ENCODE results near the gene CYTH1. TPM values are rescaled to one million over a fixed set of nuclear protein-coding genes. Genes with fewer than 3 reads are reported as not detected.

Gene CYTH1
- total RNA-seq, 1 experiment from 2014 or later = 20.0 TPM

DNA sequence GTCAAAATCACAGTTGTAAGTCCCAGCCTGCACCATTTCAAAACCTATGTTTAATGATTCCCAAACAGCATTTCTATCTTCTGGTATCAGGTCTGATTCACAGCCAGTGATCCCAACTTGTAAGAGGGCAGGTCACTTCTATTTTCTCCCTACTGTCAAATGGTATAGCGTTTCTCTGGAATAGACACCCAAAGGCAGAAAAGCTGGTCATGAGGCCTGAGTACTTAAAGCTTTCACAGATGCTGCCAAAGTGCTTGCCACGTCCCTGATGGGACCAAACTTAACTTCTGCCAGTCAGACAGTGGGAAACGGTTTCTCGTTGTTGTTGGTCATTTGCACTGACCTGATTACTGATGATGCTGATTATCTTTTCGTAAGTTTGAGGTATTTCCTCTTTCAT lies 43.4 kb downstream of the CYTH1 start:
- POLR2A ChIA-PET = interaction anchor here (0.7 kb wide), 1 partner anchor 8 kb away, joined by 3 read pairs; no protein-coding TSS in a partner anchor
- DNase-seq (ENCODE audit: low spot score) = no peak
- ATAC-seq = no peak
- no peaks in the 10 kb centered on the region for H3K27me3 Mint-ChIP-seq (ENCODE audit: low read depth)
- no peaks in the 10 kb centered on the region for H3K36me3 Mint-ChIP-seq
- no peak overlapping the region for H3K4me3 Mint-ChIP-seq
- no peaks in the 10 kb centered on the region for H3K9me3 Mint-ChIP-seq
- H3K27ac Mint-ChIP-seq = no peak overlapping the region
- TF ChIP-seq ATF1 (CRISPR knock-in tag; IDR thresholded peaks at IDR 0.05) (no peak), NR2C2 (CRISPR knock-in tag; IDR thresholded peaks at IDR 0.05) (no peak)
- TF ChIP-seq, protein P1, sequence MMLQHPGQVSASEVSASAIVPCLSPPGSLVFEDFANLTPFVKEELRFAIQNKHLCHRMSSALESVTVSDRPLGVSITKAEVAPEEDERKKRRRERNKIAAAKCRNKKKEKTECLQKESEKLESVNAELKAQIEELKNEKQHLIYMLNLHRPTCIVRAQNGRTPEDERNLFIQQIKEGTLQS (CRISPR knock-in tag; conservative IDR thresholded peaks at IDR 0.05) = no peak
- TF ChIP-seq, protein P2, sequence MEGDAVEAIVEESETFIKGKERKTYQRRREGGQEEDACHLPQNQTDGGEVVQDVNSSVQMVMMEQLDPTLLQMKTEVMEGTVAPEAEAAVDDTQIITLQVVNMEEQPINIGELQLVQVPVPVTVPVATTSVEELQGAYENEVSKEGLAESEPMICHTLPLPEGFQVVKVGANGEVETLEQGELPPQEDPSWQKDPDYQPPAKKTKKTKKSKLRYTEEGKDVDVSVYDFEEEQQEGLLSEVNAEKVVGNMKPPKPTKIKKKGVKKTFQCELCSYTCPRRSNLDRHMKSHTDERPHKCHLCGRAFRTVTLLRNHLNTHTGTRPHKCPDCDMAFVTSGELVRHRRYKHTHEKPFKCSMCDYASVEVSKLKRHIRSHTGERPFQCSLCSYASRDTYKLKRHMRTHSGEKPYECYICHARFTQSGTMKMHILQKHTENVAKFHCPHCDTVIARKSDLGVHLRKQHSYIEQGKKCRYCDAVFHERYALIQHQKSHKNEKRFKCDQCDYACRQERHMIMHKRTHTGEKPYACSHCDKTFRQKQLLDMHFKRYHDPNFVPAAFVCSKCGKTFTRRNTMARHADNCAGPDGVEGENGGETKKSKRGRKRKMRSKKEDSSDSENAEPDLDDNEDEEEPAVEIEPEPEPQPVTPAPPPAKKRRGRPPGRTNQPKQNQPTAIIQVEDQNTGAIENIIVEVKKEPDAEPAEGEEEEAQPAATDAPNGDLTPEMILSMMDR (IDR thresholded peaks at IDR 0.05) = no peak
- H3K4me1 Mint-ChIP-seq = peaks cover 31% of the 10 kb centered on the region
- CTCF ChIA-PET = no interaction called here

DNA sequence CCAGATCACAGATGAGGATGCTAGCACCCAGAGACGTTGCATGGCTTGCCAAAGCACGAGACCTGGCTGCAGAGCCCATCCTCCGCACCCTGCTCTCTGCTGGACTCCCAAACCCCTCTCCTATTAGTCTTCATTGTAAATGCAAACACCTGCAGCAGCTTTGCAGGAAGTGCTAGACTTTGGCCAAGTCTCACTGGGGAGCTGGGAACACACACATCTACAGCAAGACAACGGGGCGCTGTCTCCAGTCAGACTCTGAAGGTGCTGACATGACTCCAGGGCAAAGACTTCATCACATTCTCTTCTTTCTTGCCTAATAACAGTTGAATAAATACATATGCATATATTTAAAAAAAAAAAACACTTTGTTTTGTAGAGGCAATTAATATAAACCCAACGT lies 43.8 kb downstream of the CYTH1 start:
- no peak for ATAC-seq
- Mint-ChIP-seq H3K27me3 (ENCODE audit: low read depth) (no peaks in the 10 kb centered on the region), H3K36me3 (no peaks in the 10 kb centered on the region), H3K4me3 (no peak overlapping the region), H3K27ac (no peak overlapping the region), H3K9me3 (no peaks in the 10 kb centered on the region), H3K4me1 (peaks cover 31% of the 10 kb centered on the region)
- TF ChIP-seq EMX1 (CRISPR knock-in tag; IDR thresholded peaks at IDR 0.05) (no peak), NFYB (CRISPR knock-in tag; conservative IDR thresholded peaks at IDR 0.05; ENCODE audit: low read depth) (no peak), SMAD3 (CRISPR knock-in tag; IDR thresholded peaks at IDR 0.05; ENCODE audit: borderline replicate concordance) (no peak), MXD4 (CRISPR knock-in tag; IDR thresholded peaks at IDR 0.05; ENCODE audit: borderline replicate concordance) (no peak), TEAD1 (CRISPR knock-in tag; IDR thresholded peaks at IDR 0.05) (no peak)
- TF ChIP-seq, protein P3, sequence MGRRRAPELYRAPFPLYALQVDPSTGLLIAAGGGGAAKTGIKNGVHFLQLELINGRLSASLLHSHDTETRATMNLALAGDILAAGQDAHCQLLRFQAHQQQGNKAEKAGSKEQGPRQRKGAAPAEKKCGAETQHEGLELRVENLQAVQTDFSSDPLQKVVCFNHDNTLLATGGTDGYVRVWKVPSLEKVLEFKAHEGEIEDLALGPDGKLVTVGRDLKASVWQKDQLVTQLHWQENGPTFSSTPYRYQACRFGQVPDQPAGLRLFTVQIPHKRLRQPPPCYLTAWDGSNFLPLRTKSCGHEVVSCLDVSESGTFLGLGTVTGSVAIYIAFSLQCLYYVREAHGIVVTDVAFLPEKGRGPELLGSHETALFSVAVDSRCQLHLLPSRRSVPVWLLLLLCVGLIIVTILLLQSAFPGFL (CRISPR knock-in tag; IDR thresholded peaks at IDR 0.05; ENCODE audit: borderline replicate concordance) = no peak
- TF ChIP-seq, protein P4, sequence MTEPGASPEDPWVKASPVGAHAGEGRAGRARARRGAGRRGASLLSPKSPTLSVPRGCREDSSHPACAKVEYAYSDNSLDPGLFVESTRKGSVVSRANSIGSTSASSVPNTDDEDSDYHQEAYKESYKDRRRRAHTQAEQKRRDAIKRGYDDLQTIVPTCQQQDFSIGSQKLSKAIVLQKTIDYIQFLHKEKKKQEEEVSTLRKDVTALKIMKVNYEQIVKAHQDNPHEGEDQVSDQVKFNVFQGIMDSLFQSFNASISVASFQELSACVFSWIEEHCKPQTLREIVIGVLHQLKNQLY (CRISPR knock-in tag; IDR thresholded peaks at IDR 0.05) = no peak
- ChIA-PET POLR2A (interaction anchor here (0.7 kb wide), 1 partner anchor 8 kb away, joined by 3 read pairs; no protein-coding TSS in a partner anchor), CTCF (no interaction called here)
- DNase-seq (ENCODE audit: low spot score) = no peak

DNA sequence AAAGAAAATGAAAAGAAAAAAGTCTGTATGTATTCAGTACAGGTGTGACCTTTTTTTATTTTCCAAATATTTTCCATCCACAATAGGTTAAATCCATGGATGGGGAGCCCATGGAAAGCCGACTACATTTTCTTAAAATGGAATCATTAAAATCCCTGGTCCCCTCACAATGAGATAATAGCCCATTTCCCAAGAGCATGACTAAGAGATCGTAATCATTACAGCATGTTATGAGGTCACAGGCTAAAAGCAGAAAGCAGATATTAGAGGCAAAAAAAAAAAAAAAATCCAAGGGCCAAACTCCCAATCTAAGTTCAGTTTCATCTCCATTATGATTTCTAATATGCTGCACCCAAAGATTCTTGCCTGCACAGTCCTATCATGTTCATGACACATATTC lies 44.7 kb downstream of the CYTH1 start:
- no peak overlapping the region for H3K27ac Mint-ChIP-seq
- CTCF ChIA-PET = interaction anchor here (0.5 to 2.8 kb wide), 4 partner anchors 9 to 250 kb away, joined by 3 to 12 read pairs (median 4); no protein-coding TSS in a partner anchor

More for the DNA sequence above, 44.7 kb downstream of the CYTH1 start:
- Mint-ChIP-seq H3K36me3 (no peaks in the 10 kb centered on the region), H3K9me3 (no peaks in the 10 kb centered on the region), H3K27me3 (ENCODE audit: low read depth) (no peaks in the 10 kb centered on the region), H3K4me1 (peaks cover 31% of the 10 kb centered on the region), H3K4me3 (no peak overlapping the region)
- POLR2A ChIA-PET = no interaction called here
- TF ChIP-seq, protein P5, sequence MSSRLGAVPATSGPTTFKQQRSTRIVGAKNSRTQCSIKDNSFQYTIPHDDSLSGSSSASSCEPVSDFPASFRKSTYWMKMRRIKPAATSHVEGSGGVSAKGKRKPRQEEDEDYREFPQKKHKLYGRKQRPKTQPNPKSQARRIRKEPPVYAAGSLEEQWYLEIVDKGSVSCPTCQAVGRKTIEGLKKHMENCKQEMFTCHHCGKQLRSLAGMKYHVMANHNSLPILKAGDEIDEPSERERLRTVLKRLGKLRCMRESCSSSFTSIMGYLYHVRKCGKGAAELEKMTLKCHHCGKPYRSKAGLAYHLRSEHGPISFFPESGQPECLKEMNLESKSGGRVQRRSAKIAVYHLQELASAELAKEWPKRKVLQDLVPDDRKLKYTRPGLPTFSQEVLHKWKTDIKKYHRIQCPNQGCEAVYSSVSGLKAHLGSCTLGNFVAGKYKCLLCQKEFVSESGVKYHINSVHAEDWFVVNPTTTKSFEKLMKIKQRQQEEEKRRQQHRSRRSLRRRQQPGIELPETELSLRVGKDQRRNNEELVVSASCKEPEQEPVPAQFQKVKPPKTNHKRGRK (CRISPR knock-in tag; IDR thresholded peaks at IDR 0.05; ENCODE audit: borderline replicate concordance) = no peak
- TF ChIP-seq, protein P6, sequence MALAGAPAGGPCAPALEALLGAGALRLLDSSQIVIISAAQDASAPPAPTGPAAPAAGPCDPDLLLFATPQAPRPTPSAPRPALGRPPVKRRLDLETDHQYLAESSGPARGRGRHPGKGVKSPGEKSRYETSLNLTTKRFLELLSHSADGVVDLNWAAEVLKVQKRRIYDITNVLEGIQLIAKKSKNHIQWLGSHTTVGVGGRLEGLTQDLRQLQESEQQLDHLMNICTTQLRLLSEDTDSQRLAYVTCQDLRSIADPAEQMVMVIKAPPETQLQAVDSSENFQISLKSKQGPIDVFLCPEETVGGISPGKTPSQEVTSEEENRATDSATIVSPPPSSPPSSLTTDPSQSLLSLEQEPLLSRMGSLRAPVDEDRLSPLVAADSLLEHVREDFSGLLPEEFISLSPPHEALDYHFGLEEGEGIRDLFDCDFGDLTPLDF (CRISPR knock-in tag; IDR thresholded peaks at IDR 0.05) = no peak
- no peak for TF ChIP-seq HMGA2 (CRISPR knock-in tag; IDR thresholded peaks at IDR 0.05)
- TF ChIP-seq ZNF671 (CRISPR knock-in tag; IDR thresholded peaks at IDR 0.05) = no peak
- TF ChIP-seq ZNF423 (CRISPR knock-in tag; IDR thresholded peaks at IDR 0.05) = no peak
- TF ChIP-seq ATF1 (CRISPR knock-in tag; IDR thresholded peaks at IDR 0.05) = no peak
- TF ChIP-seq, protein P7, sequence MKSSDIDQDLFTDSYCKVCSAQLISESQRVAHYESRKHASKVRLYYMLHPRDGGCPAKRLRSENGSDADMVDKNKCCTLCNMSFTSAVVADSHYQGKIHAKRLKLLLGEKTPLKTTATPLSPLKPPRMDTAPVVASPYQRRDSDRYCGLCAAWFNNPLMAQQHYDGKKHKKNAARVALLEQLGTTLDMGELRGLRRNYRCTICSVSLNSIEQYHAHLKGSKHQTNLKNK (CRISPR knock-in tag; IDR thresholded peaks at IDR 0.05) = no peak
- TF ChIP-seq NFE2L1 (CRISPR knock-in tag; IDR thresholded peaks at IDR 0.05) = no peak
- TF ChIP-seq, protein P8, sequence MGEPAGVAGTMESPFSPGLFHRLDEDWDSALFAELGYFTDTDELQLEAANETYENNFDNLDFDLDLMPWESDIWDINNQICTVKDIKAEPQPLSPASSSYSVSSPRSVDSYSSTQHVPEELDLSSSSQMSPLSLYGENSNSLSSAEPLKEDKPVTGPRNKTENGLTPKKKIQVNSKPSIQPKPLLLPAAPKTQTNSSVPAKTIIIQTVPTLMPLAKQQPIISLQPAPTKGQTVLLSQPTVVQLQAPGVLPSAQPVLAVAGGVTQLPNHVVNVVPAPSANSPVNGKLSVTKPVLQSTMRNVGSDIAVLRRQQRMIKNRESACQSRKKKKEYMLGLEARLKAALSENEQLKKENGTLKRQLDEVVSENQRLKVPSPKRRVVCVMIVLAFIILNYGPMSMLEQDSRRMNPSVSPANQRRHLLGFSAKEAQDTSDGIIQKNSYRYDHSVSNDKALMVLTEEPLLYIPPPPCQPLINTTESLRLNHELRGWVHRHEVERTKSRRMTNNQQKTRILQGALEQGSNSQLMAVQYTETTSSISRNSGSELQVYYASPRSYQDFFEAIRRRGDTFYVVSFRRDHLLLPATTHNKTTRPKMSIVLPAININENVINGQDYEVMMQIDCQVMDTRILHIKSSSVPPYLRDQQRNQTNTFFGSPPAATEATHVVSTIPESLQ (CRISPR knock-in tag; IDR thresholded peaks at IDR 0.05) = no peak
- TF ChIP-seq ETV6 (CRISPR knock-in tag; IDR thresholded peaks at IDR 0.05) = no peak
- TF ChIP-seq CREM (CRISPR knock-in tag; IDR thresholded peaks at IDR 0.05) = no peak
- TF ChIP-seq TP53 (CRISPR knock-in tag; IDR thresholded peaks at IDR 0.05) = no peak
- no peak for DNase-seq (ENCODE audit: low spot score)
- no peak for ATAC-seq

Data from WTC11 (cell line).